Mononuclear cell (primary cell): ENCODE data around the gene COL1A1. TPM values are rescaled to one million over a fixed set of nuclear protein-coding genes. Genes with fewer than 3 reads are reported as not detected.

Source experiments
- H3K27me3 ChIP-seq: 2 replicates; pipeline ENCODE4 v1.6.0; 2011; ENCODE audit warnings: low read length, control low read depth; ENCODE audit not compliant: insufficient read depth
- H3K4me1 ChIP-seq: 2 replicates; pipeline ENCODE4 v1.5.1; 2011; ENCODE audit warnings: mild to moderate bottlenecking, low read length, control low read depth; ENCODE audit not compliant: insufficient read depth
- H3K4me3 ChIP-seq: 2 replicates; pipeline ENCODE4 v1.5.1; 2011; ENCODE audit warnings: mild to moderate bottlenecking, low read length, moderate library complexity
- H3K9me3 ChIP-seq: 2 replicates; pipeline ENCODE4 v1.5.1; 2011; ENCODE audit warnings: low read depth, mild to moderate bottlenecking, control low read depth, low read length
- total RNA-seq: library from RNA; depleted of rRNA; stranded (reverse); fragments of >200 nt; gene quantifications from one replicate; pipeline ENCODE4 v1.2.3, GENCODE V29; 2012

Gene COL1A1
- total RNA-seq, result 2.9 TPM

GRCh38 chr17:50201276-50201854 is at the start of gene COL1A1:
TSS of gene COL1A1 (minus strand) at chr17:50201631. CDS start at chr17:50201513, 118 bp downstream.
- Histone ChIP-seq H3K27me3 (peaks cover 26% of the 10 kb centered on the region), H3K9me3 (no peaks in the 10 kb centered on the region), H3K4me1 (peaks cover 17% of the 10 kb centered on the region), H3K4me3 (peak within 1 kb of the TSS; percentile 24)

DNA sequence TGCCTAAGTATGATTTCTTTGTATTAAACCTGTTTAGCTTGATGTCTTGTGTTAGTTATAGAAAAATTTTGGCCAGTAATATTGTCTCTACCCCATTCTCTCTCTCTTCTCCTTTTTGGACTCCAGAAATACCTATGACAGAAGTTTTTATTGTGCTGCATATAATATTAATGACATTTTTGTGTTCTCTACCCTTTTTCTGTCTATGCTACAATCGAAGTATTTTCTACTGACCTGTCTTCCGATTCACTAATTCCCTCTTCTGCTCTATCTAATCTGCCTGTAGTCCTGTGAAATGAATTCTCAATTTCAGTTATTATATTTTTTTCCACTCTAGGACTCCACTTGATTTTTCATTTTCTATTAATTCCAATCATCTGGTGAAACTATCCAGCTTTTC is 46.8 kb upstream of the COL1A1 start:
- Histone ChIP-seq H3K27me3 (peaks cover 20% of the 10 kb centered on the region), H3K4me3 (no peak overlapping the region), H3K4me1 (no peaks in the 10 kb centered on the region), H3K9me3 (peaks cover 10% of the 10 kb centered on the region)

DNA sequence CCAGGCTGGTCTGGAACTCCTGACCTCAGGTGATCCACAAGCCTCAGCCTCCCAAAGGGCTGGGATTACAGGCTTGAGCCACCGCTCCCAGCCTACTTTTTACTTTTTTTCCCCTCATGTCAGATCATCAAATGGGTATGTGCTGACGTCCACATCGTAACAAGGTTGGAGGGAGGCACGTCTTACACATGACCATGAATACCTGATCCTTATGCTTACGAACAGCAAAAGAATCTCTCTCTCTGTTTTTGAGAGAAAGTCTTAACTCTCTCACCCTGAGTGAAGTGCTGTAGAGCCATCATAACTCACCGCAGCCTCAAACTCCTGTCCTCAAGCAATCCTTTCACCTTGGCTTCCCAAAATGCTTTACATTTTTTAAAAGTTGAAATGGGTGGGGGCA is 43.3 kb upstream of the COL1A1 start:
- Histone ChIP-seq H3K9me3 (peaks cover 10% of the 10 kb centered on the region), H3K27me3 (peaks cover 19% of the 10 kb centered on the region), H3K4me3 (no peak overlapping the region), H3K4me1 (no peaks in the 10 kb centered on the region)

- no peak overlapping the region for H3K4me3 ChIP-seq
- peaks cover 8% of the 10 kb centered on the region for H3K27me3 ChIP-seq
- no peaks in the 10 kb centered on the region for H3K4me1 ChIP-seq
- H3K9me3 ChIP-seq, result no peaks in the 10 kb centered on the region
Measured at GRCh38 chr17:50241431-50241830, 40.0 kb upstream of the COL1A1 start.

DNA sequence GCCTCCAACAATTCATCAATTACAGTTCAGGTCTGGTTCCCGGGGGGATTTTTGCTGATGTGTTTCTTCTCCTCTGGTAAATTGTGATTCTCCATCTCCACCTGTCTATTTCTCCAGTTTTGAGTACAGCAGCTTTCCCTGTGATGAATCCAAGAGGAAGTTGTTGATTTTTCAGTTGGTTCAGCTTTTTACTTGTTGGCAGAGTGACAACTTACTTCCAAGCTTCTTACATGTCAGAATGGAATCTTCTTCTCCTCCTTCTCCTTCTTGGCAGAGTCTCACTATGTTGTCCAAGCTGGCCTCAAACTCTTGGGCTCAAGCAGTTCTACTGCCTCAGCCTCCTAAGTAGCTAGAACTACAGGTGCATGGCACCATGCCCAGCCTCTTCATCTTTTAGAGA is 39.4 kb upstream of the COL1A1 start:
- Histone ChIP-seq H3K9me3 (no peaks in the 10 kb centered on the region), H3K4me3 (no peak overlapping the region), H3K4me1 (no peaks in the 10 kb centered on the region), H3K27me3 (peaks cover 8% of the 10 kb centered on the region)

- Histone ChIP-seq H3K27me3 (peaks cover 15% of the 10 kb centered on the region), H3K4me3 (no peak overlapping the region), H3K4me1 (no peaks in the 10 kb centered on the region), H3K9me3 (no peaks in the 10 kb centered on the region)
Measured at GRCh38 chr17:50239937-50240336, 38.5 kb upstream of the COL1A1 start.

DNA sequence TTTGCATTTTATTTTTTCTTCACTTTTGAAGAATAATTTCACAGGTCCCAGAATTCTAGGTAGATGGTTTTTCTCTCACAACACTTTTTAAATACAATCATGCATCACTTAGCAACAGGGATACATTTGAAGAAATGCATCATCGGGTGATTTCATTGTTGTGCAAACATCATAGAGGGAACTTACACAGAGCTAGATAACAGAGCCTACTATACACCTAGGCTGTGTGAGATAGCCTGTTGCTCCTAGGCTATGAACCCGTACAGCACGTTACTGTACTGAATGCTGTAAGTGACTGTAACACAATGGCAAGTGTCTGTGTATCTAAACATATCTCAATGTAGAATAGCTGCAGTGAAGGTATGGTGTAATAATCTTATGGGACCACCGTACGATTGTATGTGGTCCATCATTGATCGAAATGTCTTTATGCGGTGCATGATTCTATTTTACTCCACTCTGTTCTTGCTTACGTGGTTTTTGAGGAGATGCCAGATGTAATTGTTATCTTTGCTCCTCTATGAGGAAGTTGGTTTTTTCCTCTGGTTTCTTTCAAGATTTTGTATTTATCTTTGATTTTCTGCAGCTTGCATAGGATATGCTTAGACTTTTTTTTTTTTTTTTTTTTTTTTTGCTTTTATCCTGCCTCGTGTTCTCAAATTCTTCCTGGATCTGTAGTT is 37.3 kb upstream of the COL1A1 start:
- Histone ChIP-seq H3K27me3 (peaks cover 25% of the 10 kb centered on the region), H3K4me3 (no peak overlapping the region), H3K4me1 (no peaks in the 10 kb centered on the region), H3K9me3 (no peaks in the 10 kb centered on the region)

DNA sequence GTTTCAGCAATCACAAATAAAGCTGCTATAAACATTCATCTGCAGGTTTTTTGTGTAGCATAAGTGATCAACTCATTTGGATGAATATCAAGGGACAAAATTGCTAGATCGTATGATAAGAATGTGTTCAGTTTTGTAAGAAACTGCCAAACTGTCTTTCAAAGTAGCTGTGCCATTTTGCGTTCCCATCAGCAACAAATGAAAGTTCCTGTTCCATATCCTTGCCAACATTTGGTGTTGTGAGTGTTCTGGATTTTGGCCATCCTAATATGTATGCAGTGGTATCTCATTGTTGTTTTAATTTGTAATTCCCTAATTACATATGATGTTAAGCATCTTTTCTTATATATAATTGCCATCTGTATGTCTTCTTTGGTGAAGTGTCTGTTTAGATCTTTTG is 36.5 kb upstream of the COL1A1 start:
- H3K9me3 ChIP-seq, result no peaks in the 10 kb centered on the region
- H3K4me1 ChIP-seq, result no peaks in the 10 kb centered on the region
- H3K4me3 ChIP-seq, result no peak overlapping the region
- peaks cover 26% of the 10 kb centered on the region for H3K27me3 ChIP-seq

- H3K9me3 ChIP-seq, result no peaks in the 10 kb centered on the region
- no peaks in the 10 kb centered on the region for H3K4me1 ChIP-seq
- H3K27me3 ChIP-seq, result peaks cover 28% of the 10 kb centered on the region
- H3K4me3 ChIP-seq, result no peak overlapping the region
Measured at GRCh38 chr17:50234581-50234980, 33.1 kb upstream of the COL1A1 start.

- Histone ChIP-seq H3K4me3 (no peak overlapping the region), H3K27me3 (no peaks in the 10 kb centered on the region), H3K4me1 (peaks cover 17% of the 10 kb centered on the region), H3K9me3 (no peaks in the 10 kb centered on the region)
Measured at GRCh38 chr17:50225701-50226240, 24.3 kb upstream of the COL1A1 start.

- Histone ChIP-seq H3K4me3 (no peak overlapping the region), H3K27me3 (no peaks in the 10 kb centered on the region), H3K4me1 (peaks cover 17% of the 10 kb centered on the region), H3K9me3 (no peaks in the 10 kb centered on the region)
Measured at GRCh38 chr17:50222922-50223321, 21.5 kb upstream of the COL1A1 start.

- no peaks in the 10 kb centered on the region for H3K9me3 ChIP-seq
- no peaks in the 10 kb centered on the region for H3K27me3 ChIP-seq
- H3K4me1 ChIP-seq, result peaks cover 17% of the 10 kb centered on the region
- H3K4me3 ChIP-seq, result no peak overlapping the region
Measured at GRCh38 chr17:50221864-50222545, 20.6 kb upstream of the COL1A1 start.

DNA sequence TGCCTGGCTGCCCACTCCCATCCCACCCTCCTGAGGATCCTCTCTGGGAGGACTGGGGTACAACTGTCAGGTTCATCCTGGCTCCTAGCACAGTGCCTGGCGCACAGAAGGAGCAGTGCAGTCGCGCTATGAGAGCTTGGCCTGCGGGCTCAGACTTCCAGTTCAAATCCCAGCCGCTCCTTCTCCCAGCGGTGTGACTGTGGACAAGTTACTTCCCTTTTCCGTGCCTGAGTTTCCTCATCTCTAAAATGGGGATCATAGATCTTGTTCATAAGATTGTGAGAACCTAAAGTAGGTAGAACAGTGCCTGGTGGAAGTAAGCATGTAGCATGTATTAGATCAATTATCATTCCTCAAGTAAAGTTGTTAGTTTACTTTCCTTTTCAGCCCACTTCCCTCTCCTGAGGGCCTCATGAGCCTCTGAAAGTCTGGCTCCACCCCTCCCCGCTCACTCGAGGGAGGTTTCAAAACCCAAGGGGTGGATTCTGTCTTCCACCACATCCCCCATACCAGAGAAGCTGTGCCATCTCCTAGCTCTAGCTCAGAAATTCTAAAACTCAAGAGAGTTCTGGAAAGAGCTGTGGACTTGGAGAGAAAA is 19.9 kb upstream of the COL1A1 start:
- Histone ChIP-seq H3K4me1 (peaks cover 17% of the 10 kb centered on the region), H3K4me3 (no peak overlapping the region), H3K9me3 (no peaks in the 10 kb centered on the region), H3K27me3 (no peaks in the 10 kb centered on the region)

- H3K27me3 ChIP-seq, result no peaks in the 10 kb centered on the region
- H3K4me3 ChIP-seq, result no peak overlapping the region
- H3K9me3 ChIP-seq, result no peaks in the 10 kb centered on the region
- peaks cover 17% of the 10 kb centered on the region for H3K4me1 ChIP-seq
Measured at GRCh38 chr17:50220811-50221210, 19.4 kb upstream of the COL1A1 start.

- Histone ChIP-seq H3K9me3 (no peaks in the 10 kb centered on the region), H3K4me3 (no peak overlapping the region), H3K27me3 (no peaks in the 10 kb centered on the region), H3K4me1 (peaks cover 17% of the 10 kb centered on the region)
Measured at GRCh38 chr17:50219939-50220465, 18.6 kb upstream of the COL1A1 start.
